ENCODE data around the gene TRAPPC5. TPM values are rescaled to one million over a fixed set of nuclear protein-coding genes. Genes with fewer than 3 reads are reported as not detected.
"Not testable (repeated sequence)": the region's sequence is repeated elsewhere in the genome, so short reads cannot be mapped to it uniquely, and the experiment has no call there.

Gene TRAPPC5
- 84.7 TPM for polyA plus RNA-seq (2013, experiment 1 of 2; ENCODE audit: insufficient read length)
- 48.6 TPM for polyA plus RNA-seq (2013, experiment 2 of 2; ENCODE audit: insufficient read length)

DNA sequence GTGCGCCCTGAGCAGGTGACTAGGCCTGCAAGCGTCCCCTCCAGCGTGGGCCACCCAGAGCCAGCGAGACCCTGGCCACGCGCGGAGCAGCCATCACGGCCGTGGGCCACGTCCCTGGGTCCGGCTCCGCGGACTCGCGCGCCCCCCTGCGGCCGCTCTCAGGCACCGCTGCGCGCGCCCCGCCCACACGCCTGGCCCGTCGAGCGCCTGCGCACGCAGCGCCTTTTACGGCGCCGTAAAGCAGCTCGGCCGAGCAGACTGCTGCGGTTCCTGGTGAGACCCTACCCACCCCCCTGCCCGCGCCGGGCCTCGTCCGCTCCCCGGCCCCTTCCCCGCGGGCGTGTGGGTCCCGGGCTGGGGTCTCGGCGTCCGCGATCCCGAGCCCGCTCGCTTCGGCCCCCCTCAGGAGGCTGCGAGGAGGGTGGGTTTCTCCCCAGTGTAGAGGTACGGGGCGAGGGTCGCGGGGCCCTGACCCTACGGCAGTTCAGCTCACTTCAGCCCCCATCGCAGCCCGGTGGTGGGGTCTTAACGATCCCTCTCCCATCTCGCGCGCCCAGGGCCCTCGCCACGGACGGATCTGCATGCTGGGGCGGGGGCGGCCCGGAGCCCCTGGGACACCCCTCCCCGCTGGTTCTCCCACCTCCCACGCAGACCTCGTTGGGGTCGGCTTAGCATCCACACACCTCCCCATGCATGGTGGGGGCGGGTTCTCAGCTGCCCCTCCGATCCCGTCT lies at the start of gene TRAPPC5:
Gene TRAPPC5, plus strand, starts transcription at position 228 of the 734 bp plus-strand sequence. CDS start 1,421 bp downstream, outside the sequence.
- peak; percentile 79 for DNase-seq

DNA sequence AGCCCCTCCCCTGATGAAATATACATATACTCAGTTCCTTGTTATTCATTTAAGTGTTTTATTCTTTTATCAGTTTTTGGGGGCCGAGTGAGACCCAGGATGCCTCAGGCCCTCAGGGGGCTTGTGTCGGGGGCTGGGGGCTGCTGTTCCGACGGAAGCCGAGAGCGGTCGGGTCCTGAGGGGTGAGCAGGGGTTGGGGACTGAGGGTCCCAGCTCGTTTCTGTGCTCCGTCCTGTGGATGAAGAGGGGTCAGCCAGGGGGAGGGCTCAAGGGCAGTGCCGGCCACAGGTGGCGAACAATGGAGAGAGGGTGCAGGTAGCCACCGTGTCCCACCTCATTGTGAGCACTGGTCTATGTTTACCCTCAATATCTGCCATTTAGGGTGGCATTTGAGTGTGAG lies 49.1 kb upstream of the TRAPPC5 start:
- no peak for DNase-seq

DNA sequence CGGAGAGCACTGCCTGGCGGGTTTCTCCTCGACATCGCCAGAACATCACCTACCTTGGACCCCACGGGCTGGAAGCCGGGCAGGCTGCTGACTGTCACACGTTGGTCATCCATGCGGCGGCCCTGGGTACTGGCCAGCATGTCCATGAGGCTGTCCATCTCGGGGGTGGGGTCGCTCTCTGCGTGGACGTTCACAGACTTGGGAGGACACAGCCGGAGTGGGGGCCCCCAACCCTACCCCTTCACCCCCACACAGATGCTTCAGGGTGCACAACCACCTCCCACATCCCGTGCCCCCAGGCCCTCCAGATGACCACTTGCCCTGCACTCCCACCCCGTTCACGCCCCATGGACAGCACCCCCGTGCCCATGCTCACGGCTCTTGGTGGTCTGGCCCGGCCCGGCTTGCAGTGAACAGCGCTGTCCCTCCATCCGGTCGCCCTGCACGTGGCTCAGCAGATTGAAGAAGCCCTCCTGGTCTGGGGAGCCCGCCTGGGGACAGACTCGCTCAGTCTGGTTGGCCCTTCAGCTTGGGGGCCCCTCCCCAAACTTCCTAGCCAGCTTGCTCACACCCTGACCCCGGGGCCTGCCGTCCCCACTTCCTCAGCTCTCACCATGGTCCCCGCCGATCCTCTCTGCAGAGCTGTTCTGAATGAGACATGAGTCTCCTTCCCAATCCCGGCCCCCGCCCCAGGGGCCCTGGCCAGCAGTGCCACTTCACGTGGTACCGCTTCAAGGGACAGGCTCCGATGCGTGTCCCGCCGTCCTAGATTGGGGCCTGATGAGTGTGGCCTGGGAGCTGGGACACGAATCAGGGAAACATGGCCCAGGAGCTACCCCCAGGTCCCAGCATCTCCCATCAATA lies 48.1 kb upstream of the TRAPPC5 start:
- no peak for DNase-seq

DNA sequence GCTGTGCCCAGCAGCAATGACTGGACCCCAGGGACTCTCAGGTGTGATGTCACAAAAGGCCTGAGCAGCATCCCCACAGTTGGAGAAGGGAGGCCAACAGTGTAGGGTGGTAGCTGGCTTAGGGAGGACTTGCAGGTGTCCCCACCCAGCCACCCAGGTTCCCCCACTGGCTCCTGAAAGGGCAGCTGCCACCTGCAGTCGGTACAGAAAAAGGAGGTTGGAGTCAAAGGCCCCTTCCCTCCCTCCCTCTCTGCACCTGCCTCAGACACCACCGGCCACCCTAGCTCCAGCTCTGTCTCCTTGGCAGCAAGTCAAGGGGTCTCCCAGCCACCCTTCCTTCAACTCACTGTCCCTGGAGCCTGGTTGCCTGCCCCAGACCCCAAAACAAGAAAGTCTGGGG lies 46.9 kb upstream of the TRAPPC5 start, which contains the start of gene PCP2:
Gene PCP2, minus strand, starts transcription at position 22 of the 400 bp plus-strand sequence. CDS start 262 bp downstream, outside the sequence.
- no peak for DNase-seq

DNA sequence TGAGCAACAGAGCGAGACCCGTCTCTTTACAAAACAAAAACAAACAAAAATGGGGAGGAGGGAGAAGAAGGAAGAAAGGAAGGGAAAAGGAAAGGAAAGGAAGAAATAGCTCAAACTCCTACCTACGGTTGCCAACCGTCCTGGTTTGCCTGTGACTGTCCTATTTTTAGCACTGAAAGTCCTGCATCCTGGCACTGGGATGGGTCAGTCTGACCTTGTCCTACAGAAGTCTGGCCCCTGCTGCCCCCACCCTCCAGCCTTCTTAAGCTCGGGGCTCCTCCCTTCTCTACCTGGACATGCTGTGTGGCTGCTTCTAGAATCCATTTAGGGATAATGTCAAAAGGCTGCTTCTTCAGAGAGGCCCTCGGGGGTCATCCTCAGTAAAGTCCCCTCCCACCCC lies 45.0 kb upstream of the TRAPPC5 start:
- DNase-seq: no peak

DNA sequence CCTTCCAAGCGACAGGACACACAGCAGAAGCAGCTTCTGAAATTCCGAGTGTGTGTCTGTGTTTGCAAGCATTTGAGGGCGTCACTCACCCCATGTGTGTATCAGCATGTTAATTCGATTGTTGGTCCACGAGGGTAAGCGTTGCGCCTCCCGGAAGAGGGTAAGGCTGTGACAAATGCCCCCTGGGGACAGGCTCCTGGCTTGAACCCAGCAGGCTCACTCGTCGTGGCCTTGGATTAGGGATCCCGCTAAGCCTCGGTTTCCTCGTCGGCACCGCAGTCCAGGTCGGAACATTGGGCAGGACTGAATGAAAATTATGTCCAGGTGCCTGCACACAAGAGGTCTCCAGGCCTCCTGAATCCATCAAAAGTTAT lies 44.3 kb upstream of the TRAPPC5 start:
- no peak for DNase-seq

DNA sequence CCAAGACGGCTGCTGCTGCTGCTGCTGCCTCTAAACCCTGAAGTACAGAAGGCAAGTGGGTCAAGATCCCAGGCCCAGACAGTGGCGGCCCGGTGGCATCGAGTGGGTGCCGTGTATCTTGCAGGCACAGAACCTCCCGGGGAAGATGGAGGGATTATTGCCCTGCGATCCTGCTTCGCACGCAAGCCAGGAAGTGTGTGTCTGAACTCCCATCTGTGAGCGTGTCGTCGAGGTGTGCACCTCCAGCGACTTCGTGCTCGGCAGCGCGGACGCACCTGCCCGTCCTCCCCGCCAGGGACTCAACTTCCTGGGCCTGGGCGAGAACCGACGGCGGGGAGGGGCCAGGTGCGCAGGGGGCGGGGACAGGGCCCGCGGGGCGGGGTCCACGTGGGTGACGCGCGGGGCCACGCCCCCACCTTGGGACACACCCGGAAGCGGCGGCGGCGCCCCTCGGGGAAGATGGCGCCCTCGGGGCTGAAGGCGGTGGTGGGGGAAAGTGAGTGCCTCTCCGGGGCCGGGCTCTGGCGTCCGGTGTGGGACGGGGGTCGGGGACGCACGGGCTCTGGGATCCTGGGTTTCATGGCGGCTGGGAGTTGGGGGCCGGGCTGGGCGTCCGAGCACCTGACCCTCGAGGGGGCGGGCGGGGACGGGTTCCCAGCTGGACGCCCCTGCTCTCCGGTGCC lies 43.8 kb upstream of the TRAPPC5 start, which contains the start of gene STXBP2:
Gene STXBP2, plus strand, starts transcription at position 420 of the 683 bp plus-strand sequence. Its CDS starts 40 bp downstream, at position 460.
- DNase-seq: no peak

DNA sequence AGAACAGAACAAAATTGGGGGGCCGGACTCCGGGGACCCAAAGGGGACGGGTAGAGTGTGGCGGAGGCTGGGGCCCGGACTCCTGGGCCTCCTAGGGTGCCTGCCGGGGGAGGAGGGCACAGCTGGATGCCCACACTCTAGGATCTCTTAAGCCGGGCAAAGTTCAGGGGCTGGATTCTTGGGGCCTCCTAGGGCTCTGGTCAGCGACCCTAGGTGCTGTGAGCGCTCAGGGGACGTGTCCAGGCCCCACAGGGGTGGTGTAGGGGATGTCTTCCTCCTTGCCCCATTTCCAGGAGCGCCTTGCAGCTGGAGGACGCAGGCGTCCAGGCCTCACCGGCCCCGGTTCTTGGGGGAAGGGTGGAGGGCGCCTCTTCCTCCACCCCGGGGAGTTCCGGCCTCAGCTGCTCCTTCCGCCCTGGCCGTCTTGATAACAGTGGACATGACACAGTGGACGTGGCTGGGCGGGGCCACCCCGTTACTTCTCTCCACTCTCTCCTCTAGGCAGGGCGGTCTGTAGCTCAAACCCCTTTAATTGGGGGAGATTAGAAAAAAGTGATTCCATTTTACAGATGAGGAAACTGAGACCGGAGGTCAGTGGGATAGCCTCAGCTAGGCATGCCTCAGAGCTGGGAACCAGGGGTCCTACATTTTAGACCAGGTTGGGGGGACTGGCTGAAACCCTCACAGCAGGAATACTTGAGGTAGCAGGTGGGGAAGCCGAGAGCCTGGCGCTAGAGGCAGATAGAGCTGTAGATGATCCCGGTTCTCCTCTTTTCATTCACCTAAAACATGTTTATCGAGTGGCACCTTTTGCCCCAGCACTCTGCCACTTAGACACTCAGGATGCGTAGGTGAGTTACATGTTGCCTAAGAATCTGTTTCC lies 43.0 kb upstream of the TRAPPC5 start:
- no peak for DNase-seq

DNA sequence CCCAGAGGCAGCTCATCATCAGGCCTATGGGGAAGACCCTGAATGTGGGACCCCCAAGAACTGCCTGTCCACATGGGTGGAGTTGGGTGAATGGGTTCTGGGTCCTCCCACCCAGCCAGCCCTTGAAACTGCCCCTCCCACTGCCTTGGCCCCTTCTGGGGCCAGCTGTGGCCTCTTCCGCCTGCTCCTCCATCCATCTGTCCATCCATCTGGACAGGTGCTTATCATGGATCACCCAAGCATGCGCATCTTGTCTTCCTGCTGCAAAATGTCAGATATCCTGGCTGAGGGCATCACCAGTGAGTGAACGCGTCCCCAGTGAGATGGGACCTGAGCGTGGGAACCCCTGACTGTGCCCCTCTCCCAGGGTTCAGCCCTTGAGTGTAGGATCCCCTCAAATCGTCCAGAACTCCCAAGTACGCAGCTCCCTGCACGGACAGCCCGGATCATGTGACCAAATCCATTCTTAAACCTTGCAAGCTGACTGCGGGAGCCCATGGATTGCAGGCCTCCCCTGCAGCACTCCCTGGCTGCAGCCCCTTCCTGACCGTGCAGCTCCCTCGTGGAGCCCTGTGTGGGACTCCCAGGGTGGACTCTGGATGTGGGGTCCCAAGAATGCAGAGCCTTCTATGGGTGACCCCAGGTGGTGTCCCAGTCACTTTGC lies 41.7 kb upstream of the TRAPPC5 start:
- no peak for DNase-seq

DNA sequence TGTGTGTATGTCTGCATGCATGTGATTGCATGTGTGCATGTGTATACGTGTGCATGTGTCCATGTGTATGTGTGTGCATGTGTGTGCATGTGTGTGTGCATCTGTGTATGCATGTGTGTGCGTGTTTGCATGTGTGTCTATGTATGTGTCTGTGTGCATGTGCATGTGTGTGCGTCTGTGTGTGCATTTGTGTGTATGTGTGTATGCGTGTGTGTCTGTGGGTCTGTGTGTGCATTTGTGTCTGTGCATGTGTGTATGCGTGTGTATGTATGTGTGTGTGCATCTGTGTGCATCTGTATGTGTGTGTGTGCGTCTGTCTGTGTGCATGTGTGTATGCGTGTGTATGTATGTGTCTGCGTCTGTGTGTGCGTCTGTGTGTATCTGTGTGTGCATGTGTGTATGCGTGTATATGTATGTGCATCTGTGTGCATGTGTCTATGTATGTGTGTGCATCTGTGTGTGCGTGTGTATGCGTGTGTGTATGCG lies 40.7 kb upstream of the TRAPPC5 start:
- DNase-seq: no peak

DNA sequence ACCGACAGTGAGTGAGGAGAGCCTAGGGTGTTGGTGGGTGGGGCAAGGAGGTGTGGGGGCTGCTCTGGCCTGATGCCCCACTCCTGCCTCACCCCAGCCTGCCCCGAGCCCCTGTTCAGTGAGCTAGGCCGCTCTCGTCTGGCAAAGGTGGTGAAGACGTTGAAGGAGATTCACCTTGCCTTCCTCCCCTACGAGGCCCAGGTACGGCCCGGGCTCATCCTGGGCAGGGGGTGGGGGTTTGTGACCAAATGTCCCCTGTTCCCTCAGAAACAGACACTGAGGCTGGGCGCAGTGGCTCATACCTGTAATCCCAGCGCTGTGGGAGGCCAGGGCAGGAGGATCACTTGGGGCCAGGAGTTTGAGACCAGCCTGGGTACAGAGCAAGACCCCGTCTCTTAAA lies 39.8 kb upstream of the TRAPPC5 start:
- no peak for DNase-seq

DNA sequence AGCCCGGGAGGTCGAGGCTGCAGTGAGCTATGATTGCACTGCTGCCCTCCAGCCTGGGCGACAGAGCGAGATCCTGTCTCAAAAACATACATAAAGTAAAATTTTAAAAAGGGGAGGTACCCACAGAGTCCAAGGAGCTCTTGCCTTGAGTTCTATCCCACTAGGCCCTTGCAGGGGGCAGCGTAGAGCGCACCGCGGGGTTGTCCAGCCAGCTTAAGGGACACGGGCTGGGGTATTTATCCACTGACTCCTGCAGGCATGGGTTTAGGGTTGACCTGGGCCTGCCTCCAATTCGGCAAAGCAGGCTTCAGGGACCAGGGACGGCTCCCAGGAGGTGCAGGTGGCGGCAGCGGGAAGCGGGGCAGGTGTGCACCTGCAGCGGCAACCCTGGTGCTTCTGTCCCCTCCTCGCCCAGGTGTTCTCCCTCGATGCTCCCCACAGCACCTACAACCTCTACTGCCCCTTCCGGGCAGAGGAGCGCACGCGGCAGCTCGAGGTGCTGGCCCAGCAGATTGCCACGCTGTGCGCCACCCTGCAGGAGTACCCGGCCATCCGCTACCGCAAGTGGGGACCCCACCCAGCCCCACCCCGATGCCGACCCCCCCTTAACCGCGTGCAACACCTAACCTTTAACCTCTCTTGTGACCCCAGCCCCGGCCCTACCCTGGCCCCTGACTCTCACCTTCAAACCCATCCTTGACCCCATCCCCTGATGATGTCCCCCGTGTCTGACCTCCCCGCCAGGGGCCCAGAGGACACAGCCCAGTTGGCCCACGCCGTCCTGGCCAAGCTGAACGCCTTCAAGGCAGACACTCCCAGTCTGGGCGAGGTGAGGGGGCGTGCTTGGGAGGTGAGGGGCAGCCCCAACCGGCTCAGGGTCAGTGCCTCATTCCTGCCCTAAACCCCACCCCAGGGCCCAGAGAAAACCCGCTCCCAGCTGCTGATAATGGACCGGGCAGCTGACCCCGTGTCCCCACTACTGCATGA lies 39.0 kb upstream of the TRAPPC5 start:
- DNase-seq: no peak

DNA sequence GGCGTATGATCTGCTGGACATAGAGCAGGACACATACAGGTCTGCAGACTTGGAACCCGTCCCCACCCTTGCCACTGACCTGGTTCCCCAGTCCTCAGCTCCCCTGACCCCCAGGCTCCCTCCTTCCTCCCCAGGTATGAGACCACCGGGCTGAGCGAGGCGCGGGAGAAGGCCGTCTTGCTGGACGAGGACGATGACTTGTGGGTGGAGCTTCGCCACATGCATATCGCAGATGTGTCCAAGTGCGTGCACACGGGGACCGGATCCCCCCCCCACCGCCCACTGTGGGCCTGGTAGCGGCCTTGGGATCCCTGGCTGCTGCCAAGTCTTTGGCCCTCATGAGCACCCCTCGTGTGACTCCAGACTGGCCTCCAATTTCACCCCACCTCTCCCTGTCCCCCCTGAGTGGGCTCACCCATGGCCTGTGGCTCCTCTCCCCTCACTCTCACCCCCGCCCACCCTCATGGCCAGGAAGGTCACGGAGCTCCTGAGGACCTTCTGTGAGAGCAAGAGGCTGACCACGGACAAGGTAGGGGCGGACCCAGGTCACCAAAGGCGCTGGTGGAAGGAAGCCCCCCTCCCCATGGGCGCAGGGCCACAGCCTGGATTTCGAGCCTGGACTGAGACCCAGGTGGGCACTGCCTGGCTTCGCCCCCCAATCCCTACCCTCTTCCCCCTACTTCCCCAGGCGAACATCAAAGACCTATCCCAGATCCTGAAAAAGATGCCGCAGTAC lies 38.2 kb upstream of the TRAPPC5 start:
- DNase-seq: no peak

DNA sequence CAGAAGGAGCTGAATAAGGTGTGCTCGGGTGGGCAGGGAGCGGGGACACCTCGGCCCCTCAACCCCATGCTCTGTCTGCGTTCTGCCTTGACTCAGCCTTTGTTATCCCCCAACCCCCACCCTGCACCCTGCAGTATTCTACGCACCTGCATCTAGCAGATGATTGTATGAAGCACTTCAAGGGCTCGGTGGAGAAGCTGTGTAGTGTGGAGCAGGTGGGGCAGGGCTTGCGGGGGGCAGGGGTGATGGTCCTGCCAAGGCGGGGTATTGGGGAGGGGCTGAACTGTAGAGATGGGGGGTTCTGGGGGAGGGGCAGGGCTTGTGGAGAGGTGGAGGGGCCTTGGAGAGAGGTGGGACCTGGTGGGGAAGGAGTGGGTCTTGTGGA lies 37.6 kb upstream of the TRAPPC5 start:
- no peak for DNase-seq

DNA sequence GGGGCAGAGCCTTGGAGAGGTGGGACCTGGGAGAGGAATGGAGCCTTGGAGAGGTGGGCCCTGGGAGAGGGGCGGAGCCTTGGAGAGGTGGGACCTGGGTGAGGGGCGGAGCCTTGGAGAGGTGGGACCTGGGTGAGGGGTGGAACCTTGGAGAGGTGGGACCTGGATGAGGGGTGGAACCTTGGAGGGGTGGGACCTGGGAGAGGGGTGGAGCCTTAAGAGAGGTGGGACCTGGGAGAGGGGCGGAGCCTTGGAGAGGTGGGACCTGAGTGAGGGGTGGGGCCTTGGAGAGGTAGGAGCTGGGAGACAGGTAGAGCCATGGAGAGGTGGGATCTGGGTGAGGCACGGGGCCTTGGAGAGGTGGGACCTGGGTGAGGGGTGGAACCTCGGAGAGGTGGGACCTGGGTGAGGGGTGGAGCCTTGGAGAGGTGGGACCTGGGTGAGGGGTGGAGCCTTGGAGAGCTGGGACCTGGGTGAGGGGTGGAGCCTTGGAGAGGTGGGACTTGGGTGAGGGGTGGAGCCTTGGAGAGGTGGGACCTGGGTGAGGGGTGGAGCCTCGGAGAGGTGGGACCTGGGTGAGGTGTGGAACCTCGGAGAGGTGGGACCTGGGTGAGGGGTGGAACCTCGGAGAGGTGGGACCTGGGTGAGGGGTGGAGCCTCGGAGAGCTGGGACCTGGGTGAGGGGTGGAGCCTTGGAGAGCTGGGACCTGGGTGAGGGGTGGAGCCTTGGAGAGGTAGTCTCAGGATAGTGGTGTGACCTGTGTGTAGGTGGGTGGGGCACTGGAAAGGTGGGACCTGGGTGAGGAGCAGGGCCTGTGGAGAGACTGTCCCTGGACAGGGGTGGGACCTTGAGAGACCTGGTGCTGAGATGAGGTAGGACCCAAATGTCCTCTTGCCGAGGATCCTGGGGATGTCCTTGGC lies 36.7 kb upstream of the TRAPPC5 start:
- DNase-seq: not testable (repeated sequence)

DNA sequence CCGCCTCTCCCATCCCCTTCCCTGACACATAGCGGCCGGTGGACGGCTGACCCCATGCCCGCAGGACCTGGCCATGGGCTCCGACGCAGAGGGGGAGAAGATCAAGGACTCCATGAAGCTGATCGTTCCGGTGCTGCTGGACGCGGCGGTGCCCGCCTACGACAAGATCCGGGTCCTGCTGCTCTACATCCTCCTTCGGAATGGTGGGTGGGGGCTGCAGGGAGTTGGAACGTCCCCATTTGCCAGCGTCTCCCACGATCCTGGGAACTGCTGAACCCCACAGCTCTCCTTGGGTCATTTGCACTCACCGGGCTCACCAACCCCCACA lies 36.1 kb upstream of the TRAPPC5 start:
- DNase-seq: no peak

DNA sequence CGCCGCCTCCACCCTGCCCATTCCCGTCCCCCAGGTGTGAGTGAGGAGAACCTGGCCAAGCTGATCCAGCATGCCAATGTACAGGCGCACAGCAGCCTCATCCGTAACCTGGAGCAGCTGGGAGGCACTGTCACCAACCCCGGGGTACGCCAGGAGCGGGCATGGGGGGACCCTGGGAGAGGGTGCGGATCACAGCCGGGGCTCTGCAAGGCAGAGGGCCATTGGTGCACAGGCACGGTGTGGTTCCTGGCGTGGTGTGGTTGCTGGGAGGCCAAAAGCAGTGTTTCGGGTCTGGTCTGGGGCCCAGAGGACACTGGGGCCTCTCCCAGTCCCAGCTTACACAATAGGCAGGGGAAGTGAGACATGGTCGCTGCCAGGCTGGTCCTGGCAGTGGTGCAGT lies 35.5 kb upstream of the TRAPPC5 start:
- no peak for DNase-seq
